Urothelium cell line (cell line): ENCODE data around the gene CAPN14.
A peak's percentile ranks its signal among the peaks of the same experiment; 100 is the strongest.
"Not testable (repeated sequence)": the region's sequence is repeated elsewhere in the genome, so short reads cannot be mapped to it uniquely, and the experiment has no call there.

Source experiments
- DNase-seq: peaks from one replicate; pipeline ENCODE4 v3.0.0; 2011; ENCODE audit warnings: low spot score, mixed read lengths
- FAIRE-seq: peaks from 2 replicates; lab custom pipeline; 2011; peaks lifted over from hg19 to GRCh38; lab: Jason Lieb, UNC

Gene CAPN14

GRCh38 chr2:31200972-31201371 is 16.3 kb downstream of the CAPN14 start:
- FAIRE-seq: peak; percentile 99
- DNase-seq: no peak

GRCh38 chr2:31199206-31199605 is 18.1 kb downstream of the CAPN14 start:
- no peak for DNase-seq
- no peak for FAIRE-seq

- DNase-seq (no peak), FAIRE-seq (no peak)
Measured at GRCh38 chr2:31197669-31198068, 19.6 kb downstream of the CAPN14 start.

- DNase-seq (no peak), FAIRE-seq (no peak)
Measured at GRCh38 chr2:31197166-31197565, 20.1 kb downstream of the CAPN14 start.

- FAIRE-seq (no peak), DNase-seq (no peak)
Measured at GRCh38 chr2:31196622-31197021, 20.7 kb downstream of the CAPN14 start.

GRCh38 chr2:31193806-31194205 is 23.5 kb downstream of the CAPN14 start:
- DNase-seq: no peak
- FAIRE-seq: no peak

GRCh38 chr2:31192851-31193392 is 24.4 kb downstream of the CAPN14 start:
- no peak for FAIRE-seq
- no peak for DNase-seq

- DNase-seq (no peak), FAIRE-seq (no peak)
Measured at GRCh38 chr2:31192396-31192795, 24.9 kb downstream of the CAPN14 start.

- FAIRE-seq (no peak), DNase-seq (no peak)
Measured at GRCh38 chr2:31191931-31192330, 25.4 kb downstream of the CAPN14 start.

GRCh38 chr2:31190188-31190587 is 27.1 kb downstream of the CAPN14 start:
- FAIRE-seq (no peak), DNase-seq (no peak)

GRCh38 chr2:31189141-31189540 is 28.2 kb downstream of the CAPN14 start:
- FAIRE-seq (no peak), DNase-seq (no peak)

- no peak for FAIRE-seq
- DNase-seq: no peak
Measured at GRCh38 chr2:31188131-31188530, 29.2 kb downstream of the CAPN14 start.

GRCh38 chr2:31187166-31187565 is 30.1 kb downstream of the CAPN14 start:
- FAIRE-seq (no peak), DNase-seq (no peak)

- not testable (repeated sequence) for DNase-seq, FAIRE-seq
Measured at GRCh38 chr2:31183973-31184372, 33.3 kb downstream of the CAPN14 start.

- DNase-seq (no peak), FAIRE-seq (no peak)
Measured at GRCh38 chr2:31176742-31177141, 40.6 kb downstream of the CAPN14 start.

GRCh38 chr2:31171142-31171541 is 46.2 kb downstream of the CAPN14 start:
- FAIRE-seq: no peak
- DNase-seq: no peak

GRCh38 chr2:31170071-31170698 is 47.1 kb downstream of the CAPN14 start:
- DNase-seq (peak; percentile 84), FAIRE-seq (no peak)

GRCh38 chr2:31168291-31168690 is 49.0 kb downstream of the CAPN14 start:
- no peak for DNase-seq
- FAIRE-seq: no peak

- FAIRE-seq (no peak), DNase-seq (no peak)
Measured at GRCh38 chr2:31166925-31167324, 50.4 kb downstream of the CAPN14 start.

GRCh38 chr2:31163011-31163539 is 54.2 kb downstream of the CAPN14 start:
- FAIRE-seq (no peak), DNase-seq (no peak)

- DNase-seq (no peak), FAIRE-seq (no peak)
Measured at GRCh38 chr2:31161637-31162036, 55.7 kb downstream of the CAPN14 start.

- DNase-seq (no peak), FAIRE-seq (no peak)
Measured at GRCh38 chr2:31151501-31151900, 65.8 kb downstream of the CAPN14 start.
